HG02763 (cell line): ENCODE measurements around the gene SLC26A1.

ENCODE experiments used
- ATAC-seq: cut with Tn5 transposase; IDR thresholded peaks from one replicate; pipeline ENCODE4 v1.9.1; 2021; ENCODE audit warnings: mild to moderate bottlenecking, moderate library complexity; ENCODE audit not compliant: unreplicated experiment

Gene SLC26A1

GRCh38 chr4:966266-967112 lies 26.7 kb downstream of the SLC26A1 start:
- ATAC-seq = no peak

GRCh38 chr4:965766-966134 lies 27.5 kb downstream of the SLC26A1 start:
- ATAC-seq = no peak

GRCh38 chr4:965048-965765 lies 28.0 kb downstream of the SLC26A1 start:
- ATAC-seq = no peak

- ATAC-seq = no peak
Observed at GRCh38 chr4:964346-965025, 28.7 kb downstream of the SLC26A1 start.

GRCh38 chr4:963276-964225 lies 29.7 kb downstream of the SLC26A1 start:
- no peak for ATAC-seq

GRCh38 chr4:962231-963208 lies 30.7 kb downstream of the SLC26A1 start:
- no peak for ATAC-seq

GRCh38 chr4:961351-962230 lies 31.6 kb downstream of the SLC26A1 start:
- no peak for ATAC-seq

GRCh38 chr4:960636-961350 lies 32.4 kb downstream of the SLC26A1 start:
- ATAC-seq = no peak

GRCh38 chr4:960140-960635 lies 33.0 kb downstream of the SLC26A1 start:
- no peak for ATAC-seq

- no peak for ATAC-seq
Observed at GRCh38 chr4:959338-960139, 33.7 kb downstream of the SLC26A1 start.

GRCh38 chr4:958696-959337 lies 34.4 kb downstream of the SLC26A1 start:
- ATAC-seq = no peak

GRCh38 chr4:958314-958665 lies 34.9 kb downstream of the SLC26A1 start:
- ATAC-seq = no peak

- ATAC-seq = no peak
Observed at GRCh38 chr4:957581-958313, 35.5 kb downstream of the SLC26A1 start.

- no peak for ATAC-seq
Observed at GRCh38 chr4:957231-957580, 36.0 kb downstream of the SLC26A1 start.

GRCh38 chr4:956531-957230 lies 36.5 kb downstream of the SLC26A1 start:
- ATAC-seq = no peak
